PC-3 (cell line): ENCODE results near the gene CD177.

Experiments used
- EZH2 ChIP-seq: fragments of 300-600 bp; sonication (generic); IDR thresholded peaks from one replicate; pipeline ENCODE4 v1.6.1; 2017; ENCODE audit warnings: antibody characterized with exemption, mild to moderate bottlenecking, low read length; ENCODE audit not compliant: unreplicated experiment
- EZH2phosphoT487 ChIP-seq: fragments of 300-600 bp; sonication (generic); IDR thresholded peaks from 2 replicates; pipeline ENCODE4 v1.6.1; 2018; ENCODE audit warnings: mild to moderate bottlenecking, antibody characterized with exemption, low read length, borderline replicate concordance
- TF ChIP-seq, protein P1 (sequence below): fragments of 300-600 bp; sonication (generic); conservative IDR thresholded peaks from 2 replicates; pipeline ENCODE4 v1.5.1; 2017; ENCODE audit warnings: antibody characterized with exemption, low read depth, mild to moderate bottlenecking, low read length

DNA sequence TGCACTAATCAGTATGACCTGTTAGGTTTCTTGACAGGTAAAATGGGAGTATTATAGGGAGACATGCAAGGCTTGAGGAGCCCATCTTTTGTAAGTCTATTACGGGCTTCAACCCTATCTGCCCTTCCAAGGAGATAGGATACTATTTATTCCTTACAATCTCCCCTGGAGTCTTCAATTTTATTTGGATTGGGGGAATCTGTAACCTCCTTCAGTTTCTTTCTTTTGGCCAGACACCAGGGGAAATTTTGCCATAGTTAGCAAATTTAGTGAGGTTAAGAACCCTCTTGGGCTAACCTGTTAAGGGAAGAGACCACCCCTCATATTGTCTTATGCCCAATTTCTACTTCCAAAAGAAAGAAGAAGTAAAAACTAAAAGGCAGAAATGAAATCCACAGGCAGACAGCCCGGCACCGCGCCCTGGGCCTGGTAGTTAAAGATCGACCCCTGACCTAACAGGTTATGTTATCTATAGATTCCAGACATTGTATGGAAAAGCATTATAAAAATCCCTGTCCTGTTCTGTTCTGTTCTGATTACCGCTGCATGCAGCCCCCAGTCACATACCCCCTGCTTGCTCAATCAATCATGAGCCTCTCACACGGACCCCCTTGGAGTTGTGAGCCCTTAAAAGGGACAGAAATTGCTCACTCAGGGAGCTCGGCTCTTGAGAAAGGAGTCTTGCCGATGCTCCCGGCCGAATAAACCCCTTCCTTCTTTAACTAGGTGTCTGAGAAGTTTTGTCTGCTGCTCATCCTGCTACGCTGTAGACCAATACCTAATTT is 39.6 kb upstream of the CD177 start:
- TF ChIP-seq, protein P1, sequence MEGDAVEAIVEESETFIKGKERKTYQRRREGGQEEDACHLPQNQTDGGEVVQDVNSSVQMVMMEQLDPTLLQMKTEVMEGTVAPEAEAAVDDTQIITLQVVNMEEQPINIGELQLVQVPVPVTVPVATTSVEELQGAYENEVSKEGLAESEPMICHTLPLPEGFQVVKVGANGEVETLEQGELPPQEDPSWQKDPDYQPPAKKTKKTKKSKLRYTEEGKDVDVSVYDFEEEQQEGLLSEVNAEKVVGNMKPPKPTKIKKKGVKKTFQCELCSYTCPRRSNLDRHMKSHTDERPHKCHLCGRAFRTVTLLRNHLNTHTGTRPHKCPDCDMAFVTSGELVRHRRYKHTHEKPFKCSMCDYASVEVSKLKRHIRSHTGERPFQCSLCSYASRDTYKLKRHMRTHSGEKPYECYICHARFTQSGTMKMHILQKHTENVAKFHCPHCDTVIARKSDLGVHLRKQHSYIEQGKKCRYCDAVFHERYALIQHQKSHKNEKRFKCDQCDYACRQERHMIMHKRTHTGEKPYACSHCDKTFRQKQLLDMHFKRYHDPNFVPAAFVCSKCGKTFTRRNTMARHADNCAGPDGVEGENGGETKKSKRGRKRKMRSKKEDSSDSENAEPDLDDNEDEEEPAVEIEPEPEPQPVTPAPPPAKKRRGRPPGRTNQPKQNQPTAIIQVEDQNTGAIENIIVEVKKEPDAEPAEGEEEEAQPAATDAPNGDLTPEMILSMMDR, result no peak
- TF ChIP-seq EZH2, result no peak
- TF ChIP-seq EZH2phosphoT487, result no peak
